Measurements from ENCODE around the gene LEFTY1. TPM values are rescaled to one million over a fixed set of nuclear protein-coding genes. Genes with fewer than 3 reads are reported as not detected.

Gene LEFTY1
- total RNA-seq, 2 experiments from 2014 or later, result 0.09 to 1.0 TPM

- H3K9me2 ChIP-seq (ENCODE audit: insufficient read depth, low read length), result no peaks in the 10 kb centered on the region
- H3K27ac ChIP-seq (ENCODE audit: low read depth, low read length, poor library complexity, severe bottlenecking), result no peak overlapping the region
- no peak overlapping the region for H2AFZ ChIP-seq (ENCODE audit: low read length)
- no peaks in the 10 kb centered on the region for H3K36me3 ChIP-seq (ENCODE audit: insufficient read depth, low read length)
- no peaks in the 10 kb centered on the region for H3K4me1 ChIP-seq (ENCODE audit: insufficient read depth, low read length, poor library complexity, severe bottlenecking)
- no peaks in the 10 kb centered on the region for H3K79me2 ChIP-seq (ENCODE audit: insufficient read depth, low read depth, low read length)
- no peaks in the 10 kb centered on the region for H4K20me1 ChIP-seq (ENCODE audit: insufficient read depth, low read length)
- BruUV-seq (replicated peaks), result no TSS peak
- ChIA-PET POLR2A (interaction anchor here (0.5 to 1.2 kb wide), 4 partner anchors 8 to 62 kb away, joined by 3 to 6 read pairs (median 4); partner anchors contain the start of gene TMEM63A), CTCF (ENCODE audit: unreplicated experiment) (no interaction called here)
- no peak for TF ChIP-seq CTCF (conservative IDR thresholded peaks at IDR 0.05; ENCODE audit: low read length)
- TF ChIP-seq EZH2phosphoT487 (IDR thresholded peaks at IDR 0.05; ENCODE audit: borderline replicate concordance, low read depth, low read length), result no peak
- intact Hi-C loops (cut with micrococcal nuclease; ENCODE audit: unreplicated experiment), result no loop called here
- H3K4me3 ChIP-seq (ENCODE audit: low read depth, low read length, poor library complexity, severe bottlenecking), result no peak overlapping the region
- no peaks in the 10 kb centered on the region for H3K9me3 ChIP-seq (ENCODE audit: low read length)
- H3K4me2 ChIP-seq (ENCODE audit: low read length), result no peak overlapping the region
- DNase-seq (ENCODE audit: low spot score), result no peak
Measured at GRCh38 chr1:225890346-225891228, 1.6 kb upstream of the LEFTY1 start.

GRCh38 chr1:225889743-225890142 is 797 bp upstream of the LEFTY1 start:
- H3K79me2 ChIP-seq (ENCODE audit: insufficient read depth, low read depth, low read length), result no peaks in the 10 kb centered on the region
- H3K4me2 ChIP-seq (ENCODE audit: low read length), result no peak overlapping the region
- H3K27ac ChIP-seq (ENCODE audit: low read depth, low read length, poor library complexity, severe bottlenecking), result no peak overlapping the region
- no TSS peak for BruUV-seq (replicated peaks)
- H3K9me3 ChIP-seq (ENCODE audit: low read length), result no peaks in the 10 kb centered on the region
- CTCF ChIA-PET (ENCODE audit: unreplicated experiment), result interaction anchor here (0.6 kb wide), 1 partner anchor 189 kb away, joined by 3 read pairs; no protein-coding TSS in a partner anchor
- no peak for DNase-seq (ENCODE audit: low spot score)
- H3K4me3 ChIP-seq (ENCODE audit: low read depth, low read length, poor library complexity, severe bottlenecking), result no peak overlapping the region
- no peaks in the 10 kb centered on the region for H4K20me1 ChIP-seq (ENCODE audit: insufficient read depth, low read length)
- TF ChIP-seq CTCF (conservative IDR thresholded peaks at IDR 0.05; ENCODE audit: low read length) (no peak), EZH2phosphoT487 (IDR thresholded peaks at IDR 0.05; ENCODE audit: borderline replicate concordance, low read depth, low read length) (no peak)
- intact Hi-C loops (cut with micrococcal nuclease; ENCODE audit: unreplicated experiment), result no loop called here
- H3K9me2 ChIP-seq (ENCODE audit: insufficient read depth, low read length), result no peaks in the 10 kb centered on the region
- no peak overlapping the region for H2AFZ ChIP-seq (ENCODE audit: low read length)
- POLR2A ChIA-PET, result interaction anchor here (1.2 to 1.3 kb wide), 2 partner anchors 11 to 20 kb away, joined by 3 read pairs; no protein-coding TSS in a partner anchor
- no peaks in the 10 kb centered on the region for H3K36me3 ChIP-seq (ENCODE audit: insufficient read depth, low read length)
- H3K4me1 ChIP-seq (ENCODE audit: insufficient read depth, low read length, poor library complexity, severe bottlenecking), result no peaks in the 10 kb centered on the region

All from OCI-LY7 (cell line).